Activated CD8-positive, alpha-beta T cell treated with anti-CD3 and anti-CD28 coated beads for 36 hours (primary cell): ENCODE results near the gene MAST3. TPM values are rescaled to one million over a fixed set of nuclear protein-coding genes. Genes with fewer than 3 reads are reported as not detected.

Experiments used
- ATAC-seq: fragments of 200-7000 bp; cut with Tn5 transposase; one replicate; pipeline ENCODE4 v1.10.0; 2021; ENCODE audit warnings: mild to moderate bottlenecking, moderate library complexity
- CTCF ChIA-PET: fragments of 350-600 bp; sonication (Branson Sonifier 250); formaldehyde crosslinking; loops from one replicate; lab custom pipeline; 2021; ENCODE audit warnings: antibody characterized with exemption; lab: Charles Lee
- POLR2A ChIA-PET: fragments of 350-600 bp; sonication (Branson Sonifier 250); formaldehyde crosslinking; loops from one replicate; lab custom pipeline; 2021; ENCODE audit warnings: antibody characterized with exemption; lab: Charles Lee
- DNase-seq: peaks from one replicate; pipeline ENCODE4 v3.0.0-alpha.2; 2020
- H3K27ac Mint-ChIP-seq: one replicate; pipeline ENCODE4 v1.8.0; 2021; ENCODE audit warnings: mild to moderate bottlenecking, mixed read lengths
- H3K27me3 Mint-ChIP-seq: one replicate; pipeline ENCODE4 v1.8.0; 2021; ENCODE audit warnings: mixed read lengths
- H3K36me3 Mint-ChIP-seq: one replicate; pipeline ENCODE4 v1.8.0; 2021; ENCODE audit warnings: low read depth, mixed read lengths
- H3K4me1 Mint-ChIP-seq: one replicate; pipeline ENCODE4 v1.8.0; 2021; ENCODE audit warnings: low read depth, mixed read lengths
- H3K4me3 Mint-ChIP-seq: one replicate; pipeline ENCODE4 v1.8.0; 2021; ENCODE audit warnings: mild to moderate bottlenecking, moderate library complexity, mixed read lengths
- H3K9me3 Mint-ChIP-seq: one replicate; pipeline ENCODE4 v1.8.0; 2021; ENCODE audit warnings: mixed read lengths
- CTCF ChIP-seq: fragments of 200-600 bp; IDR thresholded peaks from one replicate; pipeline ENCODE4 v1.8.0; 2022; ENCODE audit warnings: antibody characterized with exemption, mild to moderate bottlenecking
- intact Hi-C: fragments of 100-400 bp; cut with micrococcal nuclease; formaldehyde crosslinking; loops from one replicate; pipeline ENCODE4 v1.10.0; 2022
- total RNA-seq, 2 experiments: library from RNA; stranded (reverse); gene quantifications; one replicate each; pipeline ENCODE4 v1.2.3, GENCODE V29; 2021

Gene MAST3
- total RNA-seq, 2 experiments from 2014 or later, result 23.1 to 23.3 TPM

GRCh38 chr19:18128805-18129204 is 31.2 kb downstream of the MAST3 start:
- no peaks in the 10 kb centered on the region for H3K4me1 Mint-ChIP-seq
- H3K36me3 Mint-ChIP-seq, result peaks cover 26% of the 10 kb centered on the region
- POLR2A ChIA-PET, result interaction anchor here (1.1 to 1.9 kb wide), 4 partner anchors 9 to 38 kb away, joined by 3 to 8 read pairs (median 4); no protein-coding TSS in a partner anchor
- H3K9me3 Mint-ChIP-seq, result no peaks in the 10 kb centered on the region
- no peaks in the 10 kb centered on the region for H3K27me3 Mint-ChIP-seq
- no peak overlapping the region for H3K4me3 Mint-ChIP-seq
- no peak for ATAC-seq
- DNase-seq, result no peak
- no peak for TF ChIP-seq CTCF
- no peak overlapping the region for H3K27ac Mint-ChIP-seq
- CTCF ChIA-PET, result interaction anchor here (1.1 to 1.3 kb wide), 2 partner anchors 32 to 49 kb away, joined by 3 read pairs; no protein-coding TSS in a partner anchor
- intact Hi-C loops, result no loop called here

GRCh38 chr19:18130523-18131242 is 33.1 kb downstream of the MAST3 start:
- ATAC-seq (no peak), DNase-seq (no peak)
- H3K36me3 Mint-ChIP-seq, result peaks cover 30% of the 10 kb centered on the region
- CTCF ChIA-PET, result no interaction called here
- intact Hi-C loops, result no loop called here
- POLR2A ChIA-PET, result no interaction called here
- H3K27ac Mint-ChIP-seq, result no peak overlapping the region
- no peaks in the 10 kb centered on the region for H3K9me3 Mint-ChIP-seq
- no peak overlapping the region for H3K4me3 Mint-ChIP-seq
- H3K4me1 Mint-ChIP-seq, result no peaks in the 10 kb centered on the region
- H3K27me3 Mint-ChIP-seq, result no peaks in the 10 kb centered on the region
- TF ChIP-seq CTCF, result no peak

- Mint-ChIP-seq H3K27ac (no peak overlapping the region), H3K4me1 (no peaks in the 10 kb centered on the region), H3K36me3 (peaks cover 34% of the 10 kb centered on the region), H3K9me3 (no peaks in the 10 kb centered on the region), H3K27me3 (no peaks in the 10 kb centered on the region), H3K4me3 (no peak overlapping the region)
- ATAC-seq (peak; percentile 60), DNase-seq (peak; percentile 31)
- no peak for TF ChIP-seq CTCF
- intact Hi-C loops, result no loop called here
- ChIA-PET POLR2A (no interaction called here), CTCF (no interaction called here)
Measured at GRCh38 chr19:18131841-18132596, 34.4 kb downstream of the MAST3 start.

GRCh38 chr19:18135712-18136584 is 38.4 kb downstream of the MAST3 start:
- no peak for TF ChIP-seq CTCF
- ATAC-seq, result no peak
- ChIA-PET CTCF (no interaction called here), POLR2A (interaction anchor here (3.4 kb wide), 1 partner anchor 16 kb away, joined by 15 read pairs; the partner anchor contains the start of gene PIK3R2)
- Mint-ChIP-seq H3K9me3 (no peaks in the 10 kb centered on the region), H3K27ac (no peak overlapping the region), H3K4me1 (no peaks in the 10 kb centered on the region), H3K4me3 (no peak overlapping the region), H3K27me3 (no peaks in the 10 kb centered on the region), H3K36me3 (peaks cover 38% of the 10 kb centered on the region)
- intact Hi-C loops, result no loop called here
- no peak for DNase-seq
